ENCODE data around the gene ZNF319.

The ZNF319 gene

GRCh38 chr16:57999971-58000705 is at the start of gene ZNF319:
ZNF319 (minus strand) TSS chr16:58000672; CDS start chr16:57998265, 2,407 bp downstream.
- Histone ChIP-seq H3K9ac (ENCODE audit: low read length in 5 of 5) (peak within 1 kb of the TSS; percentile 38 to 93 (median 86)), H3K9me3 (ENCODE audit: control insufficient read depth in 5 of 5, low read length in 5 of 5) (no peaks in the 10 kb centered on the region), H3K27me3 (ENCODE audit: control insufficient read depth in 5 of 5, insufficient read depth in 4 of 5, low read length in 5 of 5) (no peaks in the 10 kb centered on the region), H3K36me3 (ENCODE audit: control insufficient read depth in 5 of 5, insufficient read depth in 5 of 5, low read length in 5 of 5) (peaks cover 0 to 38% (median 32%) of the 10 kb centered on the region in 5 donors), H3K27ac (ENCODE audit: low read depth, low read length) (peak within 1 kb of the TSS; percentile 86), H3K4me3 (ENCODE audit: low read depth in 1 of 5, low read length in 5 of 5) (peak within 1 kb of the TSS; percentile 70 to 85 (median 78)), H3K4me1 (ENCODE audit: control insufficient read depth in 5 of 5, insufficient read depth in 5 of 5, low read length in 5 of 5) (peaks cover 6 to 40% (median 35%) of the 10 kb centered on the region in 5 donors)

GRCh38 chr16:58049232-58050185 is 49.0 kb upstream of the ZNF319 start:
- no peaks in the 10 kb centered on the region for H3K27me3 ChIP-seq (ENCODE audit: control insufficient read depth in 5 of 5, insufficient read depth in 4 of 5, low read length in 5 of 5)
- H3K9me3 ChIP-seq (ENCODE audit: control insufficient read depth in 5 of 5, low read length in 5 of 5): no peaks in the 10 kb centered on the region
- H3K36me3 ChIP-seq (ENCODE audit: control insufficient read depth in 5 of 5, insufficient read depth in 5 of 5, low read length in 5 of 5): peaks cover 0 to 12% (median 8%) of the 10 kb centered on the region in 5 donors
- H3K27ac ChIP-seq (ENCODE audit: low read depth, low read length): no peak overlapping the region
- peaks cover 0 to 39% (median 20%) of the 10 kb centered on the region in 5 donors for H3K4me1 ChIP-seq (ENCODE audit: control insufficient read depth in 5 of 5, insufficient read depth in 5 of 5, low read length in 5 of 5)
- H3K9ac ChIP-seq (ENCODE audit: low read length in 5 of 5): peak overlapping the region in 1 of 5 donors; percentile 17
- no peak overlapping the region for H3K4me3 ChIP-seq (ENCODE audit: low read depth in 1 of 5, low read length in 5 of 5)

- Histone ChIP-seq H3K27me3 (ENCODE audit: control insufficient read depth in 5 of 5, insufficient read depth in 4 of 5, low read length in 5 of 5) (no peaks in the 10 kb centered on the region), H3K4me1 (ENCODE audit: control insufficient read depth in 5 of 5, insufficient read depth in 5 of 5, low read length in 5 of 5) (peaks cover 0 to 39% (median 20%) of the 10 kb centered on the region in 5 donors), H3K9ac (ENCODE audit: low read length in 5 of 5) (no peak overlapping the region), H3K9me3 (ENCODE audit: control insufficient read depth in 5 of 5, low read length in 5 of 5) (no peaks in the 10 kb centered on the region), H3K27ac (ENCODE audit: low read depth, low read length) (no peak overlapping the region), H3K36me3 (ENCODE audit: control insufficient read depth in 5 of 5, insufficient read depth in 5 of 5, low read length in 5 of 5) (peaks cover 0 to 20% (median 16%) of the 10 kb centered on the region in 5 donors), H3K4me3 (ENCODE audit: low read depth in 1 of 5, low read length in 5 of 5) (no peak overlapping the region)
These were observed 48.2 kb upstream of the ZNF319 start for GRCh38 chr16:58048494-58049231.

DNA sequence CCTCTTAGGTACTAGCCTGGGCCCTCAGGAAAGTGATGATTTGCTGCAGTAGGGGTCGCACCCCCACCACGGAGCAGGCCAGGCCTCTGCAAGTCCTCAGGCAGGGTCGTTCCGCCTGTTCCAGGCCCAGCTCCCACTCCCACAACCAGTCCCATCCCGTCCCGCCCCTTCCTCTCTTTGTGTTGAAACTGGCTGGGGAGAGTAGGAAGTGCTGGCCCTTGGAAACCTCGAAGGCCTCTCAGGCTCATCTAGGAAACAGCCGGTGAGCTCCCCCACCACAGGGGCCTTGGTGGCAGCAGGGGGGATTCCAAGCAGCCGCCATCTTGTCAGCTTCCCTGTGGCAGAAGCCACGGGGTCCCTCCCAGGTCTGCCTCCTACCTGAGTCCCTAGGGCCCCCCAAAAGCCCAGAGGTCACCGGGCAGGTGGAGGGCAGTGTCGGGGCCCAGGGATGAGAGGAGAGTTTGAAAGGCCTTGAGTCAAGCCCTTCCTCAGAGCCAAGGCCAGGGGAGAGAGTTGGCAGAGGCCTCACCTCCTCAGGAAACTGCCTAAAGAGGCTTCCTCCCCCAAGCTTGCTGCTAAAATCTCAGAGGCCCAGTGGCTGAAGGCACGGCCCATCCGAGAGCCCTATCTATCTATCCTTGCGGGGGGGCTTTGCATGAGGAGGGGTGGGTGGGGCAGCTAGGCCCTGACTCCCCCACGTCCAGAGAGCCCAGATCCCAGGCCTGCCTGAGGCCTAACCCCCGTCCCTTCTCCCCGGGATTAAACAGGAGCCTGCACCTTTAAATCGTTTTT is 47.3 kb upstream of the ZNF319 start:
- H3K9ac ChIP-seq (ENCODE audit: low read length in 5 of 5): peak overlapping the region in 1 of 5 donors; percentile 18
- peaks cover 0 to 29% (median 25%) of the 10 kb centered on the region in 5 donors for H3K36me3 ChIP-seq (ENCODE audit: control insufficient read depth in 5 of 5, insufficient read depth in 5 of 5, low read length in 5 of 5)
- no peak overlapping the region for H3K4me3 ChIP-seq (ENCODE audit: low read depth in 1 of 5, low read length in 5 of 5)
- no peaks in the 10 kb centered on the region for H3K9me3 ChIP-seq (ENCODE audit: control insufficient read depth in 5 of 5, low read length in 5 of 5)
- peak overlapping the region; percentile 50 for H3K27ac ChIP-seq (ENCODE audit: low read depth, low read length)
- no peaks in the 10 kb centered on the region for H3K27me3 ChIP-seq (ENCODE audit: control insufficient read depth in 5 of 5, insufficient read depth in 4 of 5, low read length in 5 of 5)
- peaks cover 0 to 39% (median 20%) of the 10 kb centered on the region in 5 donors for H3K4me1 ChIP-seq (ENCODE audit: control insufficient read depth in 5 of 5, insufficient read depth in 5 of 5, low read length in 5 of 5)

DNA sequence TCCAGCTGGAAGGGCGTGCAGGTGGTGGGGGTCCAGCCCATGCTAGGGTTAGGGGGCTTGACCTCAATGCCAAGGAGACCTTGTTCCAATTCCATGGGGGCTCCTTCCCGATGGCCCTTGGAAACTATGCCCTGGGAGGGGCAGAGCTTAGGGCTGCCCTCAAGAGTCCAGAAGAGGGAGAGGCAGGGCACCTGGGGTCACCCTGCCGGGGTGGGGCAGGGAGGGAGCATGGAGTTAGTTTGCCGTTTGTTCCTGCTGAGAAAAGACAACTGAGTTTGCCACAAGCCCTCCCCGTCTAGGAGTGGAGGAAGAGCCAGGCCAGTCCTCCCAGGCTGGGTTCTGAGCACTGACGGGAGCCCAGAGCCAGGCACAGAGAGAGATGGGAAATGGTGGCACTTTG is 46.5 kb upstream of the ZNF319 start:
- peak overlapping the region; percentile 50 for H3K27ac ChIP-seq (ENCODE audit: low read depth, low read length)
- no peaks in the 10 kb centered on the region for H3K9me3 ChIP-seq (ENCODE audit: control insufficient read depth in 5 of 5, low read length in 5 of 5)
- H3K9ac ChIP-seq (ENCODE audit: low read length in 5 of 5): peak overlapping the region in 1 of 5 donors; percentile 18
- no peak overlapping the region for H3K4me3 ChIP-seq (ENCODE audit: low read depth in 1 of 5, low read length in 5 of 5)
- peaks cover 0 to 39% (median 24%) of the 10 kb centered on the region in 5 donors for H3K4me1 ChIP-seq (ENCODE audit: control insufficient read depth in 5 of 5, insufficient read depth in 5 of 5, low read length in 5 of 5)
- H3K27me3 ChIP-seq (ENCODE audit: control insufficient read depth in 5 of 5, insufficient read depth in 4 of 5, low read length in 5 of 5): no peaks in the 10 kb centered on the region
- peaks cover 0 to 37% (median 33%) of the 10 kb centered on the region in 5 donors for H3K36me3 ChIP-seq (ENCODE audit: control insufficient read depth in 5 of 5, insufficient read depth in 5 of 5, low read length in 5 of 5)

DNA sequence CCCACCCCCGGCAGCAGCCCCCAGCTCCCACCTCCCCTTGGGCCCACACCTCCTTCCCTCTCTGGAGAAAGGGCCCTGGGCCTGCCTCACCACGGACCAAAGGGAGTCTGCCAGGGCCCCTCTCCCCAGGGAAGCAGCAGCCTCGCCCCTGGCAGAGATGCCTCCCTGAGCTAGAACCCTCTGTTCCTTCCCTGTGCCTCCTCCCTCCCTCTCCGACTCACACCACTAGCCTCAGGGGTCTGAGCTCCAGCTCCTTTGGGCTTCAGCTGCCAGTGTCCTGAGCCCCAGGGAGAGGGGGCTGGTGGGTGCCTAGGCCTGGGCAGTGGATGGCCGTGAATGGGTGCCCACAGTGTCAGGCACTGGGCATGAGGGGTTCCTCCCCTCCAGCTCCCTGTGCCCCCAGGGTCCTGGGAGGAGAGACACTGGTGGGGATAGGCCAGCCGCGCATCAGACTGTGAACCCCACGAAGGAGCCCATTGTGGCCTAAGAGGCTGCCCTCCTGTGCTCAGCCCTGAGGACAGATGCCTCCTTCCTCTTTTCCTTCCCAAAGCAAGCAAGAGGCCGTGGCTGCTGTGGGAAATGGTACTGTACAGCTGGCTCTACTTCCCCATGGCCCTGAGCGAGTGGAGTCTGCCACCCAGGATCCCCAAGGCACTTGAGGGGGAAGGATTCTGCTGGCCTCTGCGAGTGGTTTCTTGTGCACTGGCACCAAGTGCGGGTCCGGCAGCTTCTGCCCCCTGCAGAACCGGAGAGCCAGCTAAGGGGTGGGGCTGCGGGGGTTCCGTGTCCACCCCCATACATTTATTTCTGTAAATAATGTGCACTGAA is 45.8 kb upstream of the ZNF319 start:
- H3K27ac ChIP-seq (ENCODE audit: low read depth, low read length): no peak overlapping the region
- H3K36me3 ChIP-seq (ENCODE audit: control insufficient read depth in 5 of 5, insufficient read depth in 5 of 5, low read length in 5 of 5): peaks cover 0 to 44% (median 40%) of the 10 kb centered on the region in 5 donors

DNA sequence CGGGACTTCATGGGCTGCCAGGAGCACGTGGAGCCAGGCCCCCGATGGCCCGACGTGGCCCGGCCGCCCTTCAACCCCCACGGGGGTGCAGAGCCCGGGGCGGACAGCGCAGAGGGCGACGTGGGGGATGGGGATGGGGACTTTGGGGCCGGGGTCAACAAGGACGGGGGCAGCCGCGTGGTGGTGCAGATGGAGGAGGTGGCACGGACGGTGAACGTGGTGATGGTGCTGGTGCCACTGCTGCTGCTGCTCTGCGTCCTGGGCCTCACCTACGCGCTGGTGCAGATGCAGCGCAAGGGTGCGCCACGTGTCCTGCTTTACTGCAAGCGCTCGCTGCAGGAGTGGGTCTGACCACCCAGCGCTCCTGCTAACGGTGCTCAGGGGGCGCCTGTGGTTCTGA is 44.6 kb upstream of the ZNF319 start:
- H3K9me3 ChIP-seq (ENCODE audit: control insufficient read depth in 5 of 5, low read length in 5 of 5): no peaks in the 10 kb centered on the region
- peaks cover 0 to 39% (median 24%) of the 10 kb centered on the region in 5 donors for H3K4me1 ChIP-seq (ENCODE audit: control insufficient read depth in 5 of 5, insufficient read depth in 5 of 5, low read length in 5 of 5)
- H3K9ac ChIP-seq (ENCODE audit: low read length in 5 of 5): no peak overlapping the region
- peaks cover 0 to 56% (median 52%) of the 10 kb centered on the region in 5 donors for H3K36me3 ChIP-seq (ENCODE audit: control insufficient read depth in 5 of 5, insufficient read depth in 5 of 5, low read length in 5 of 5)
- H3K4me3 ChIP-seq (ENCODE audit: low read depth in 1 of 5, low read length in 5 of 5): no peak overlapping the region
- no peaks in the 10 kb centered on the region for H3K27me3 ChIP-seq (ENCODE audit: control insufficient read depth in 5 of 5, insufficient read depth in 4 of 5, low read length in 5 of 5)
- no peak overlapping the region for H3K27ac ChIP-seq (ENCODE audit: low read depth, low read length)

More for the DNA sequence above, 45.8 kb upstream of the ZNF319 start:
- H3K4me3 ChIP-seq (ENCODE audit: low read depth in 1 of 5, low read length in 5 of 5): no peak overlapping the region
- H3K9ac ChIP-seq (ENCODE audit: low read length in 5 of 5): peak overlapping the region in 1 of 5 donors; percentile 39
- H3K4me1 ChIP-seq (ENCODE audit: control insufficient read depth in 5 of 5, insufficient read depth in 5 of 5, low read length in 5 of 5): peaks cover 0 to 39% (median 24%) of the 10 kb centered on the region in 5 donors
- no peaks in the 10 kb centered on the region for H3K9me3 ChIP-seq (ENCODE audit: control insufficient read depth in 5 of 5, low read length in 5 of 5)
- no peaks in the 10 kb centered on the region for H3K27me3 ChIP-seq (ENCODE audit: control insufficient read depth in 5 of 5, insufficient read depth in 4 of 5, low read length in 5 of 5)

DNA sequence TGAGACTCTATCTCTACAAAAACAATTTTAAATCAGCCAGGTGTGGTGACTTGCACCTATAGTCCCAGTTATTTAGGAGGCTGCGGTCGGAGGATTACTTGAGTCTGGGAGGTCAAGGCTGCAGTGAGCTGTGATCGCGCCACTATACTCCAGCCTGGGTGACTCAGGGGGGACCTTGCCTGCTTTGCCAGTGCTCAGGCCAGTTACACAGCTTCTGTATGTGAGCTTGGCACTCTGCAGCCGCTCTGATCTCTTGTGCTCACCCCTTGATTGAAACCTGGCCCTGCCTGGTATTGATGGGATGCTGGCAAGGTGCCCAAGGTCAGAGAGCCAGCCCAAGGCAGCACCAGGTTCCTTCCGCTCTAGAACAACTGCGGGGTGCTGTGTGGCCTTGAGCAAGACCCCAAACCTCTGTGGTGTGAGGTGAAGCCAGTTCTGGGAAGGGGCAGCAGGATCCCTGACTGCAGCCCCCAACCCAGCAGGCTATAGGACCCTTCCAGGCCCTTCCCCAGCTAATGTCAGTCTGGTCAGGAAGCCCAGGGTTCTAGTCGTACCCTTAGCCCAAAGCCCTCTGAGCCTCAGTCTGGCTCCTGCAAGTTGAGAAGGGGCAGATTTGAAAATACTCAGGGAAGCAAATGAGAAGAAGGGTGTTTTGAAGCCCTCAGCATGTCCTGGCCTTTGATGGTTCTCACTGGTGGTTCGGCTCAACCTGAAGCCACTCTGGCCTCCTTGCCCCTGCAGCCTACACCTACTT is 44.0 kb upstream of the ZNF319 start:
- no peaks in the 10 kb centered on the region for H3K27me3 ChIP-seq (ENCODE audit: control insufficient read depth in 5 of 5, insufficient read depth in 4 of 5, low read length in 5 of 5)
- peaks cover 0 to 34% (median 24%) of the 10 kb centered on the region in 5 donors for H3K4me1 ChIP-seq (ENCODE audit: control insufficient read depth in 5 of 5, insufficient read depth in 5 of 5, low read length in 5 of 5)
- H3K36me3 ChIP-seq (ENCODE audit: control insufficient read depth in 5 of 5, insufficient read depth in 5 of 5, low read length in 5 of 5): peaks cover 0 to 62% (median 58%) of the 10 kb centered on the region in 5 donors
- H3K27ac ChIP-seq (ENCODE audit: low read depth, low read length): no peak overlapping the region
- no peak overlapping the region for H3K4me3 ChIP-seq (ENCODE audit: low read depth in 1 of 5, low read length in 5 of 5)
- H3K9ac ChIP-seq (ENCODE audit: low read length in 5 of 5): no peak overlapping the region
- H3K9me3 ChIP-seq (ENCODE audit: control insufficient read depth in 5 of 5, low read length in 5 of 5): no peaks in the 10 kb centered on the region
